Neural crest cell (in vitro differentiated cells): ENCODE data around the gene RORB. TPM values are rescaled to one million over a fixed set of nuclear protein-coding genes. Genes with fewer than 3 reads are reported as not detected.

Experiments
- DNase-seq: peaks from one replicate; pipeline ENCODE4 v3.0.0; 2021; ENCODE audit warnings: low read depth, mixed read lengths, low spot score
- H3K27ac Mint-ChIP-seq: one replicate; pipeline ENCODE4 v1.8.0; 2021; ENCODE audit warnings: mild to moderate bottlenecking, mixed read lengths; ENCODE audit not compliant: unreplicated experiment
- H3K27me3 Mint-ChIP-seq: 2 replicates; pipeline ENCODE4 v1.8.0; 2021; ENCODE audit warnings: low read depth, mild to moderate bottlenecking, mixed read lengths
- H3K36me3 Mint-ChIP-seq: 2 replicates; pipeline ENCODE4 v1.8.0; 2021; ENCODE audit warnings: low read depth, mild to moderate bottlenecking, mixed read lengths
- H3K4me1 Mint-ChIP-seq: 2 replicates; pipeline ENCODE4 v1.8.0; 2021; ENCODE audit warnings: mixed read lengths
- H3K4me3 Mint-ChIP-seq: one replicate; pipeline ENCODE4 v1.8.0; 2021; ENCODE audit warnings: mild to moderate bottlenecking, mixed read lengths
- H3K9me3 Mint-ChIP-seq: 2 replicates; pipeline ENCODE4 v1.8.0; 2021; ENCODE audit warnings: mixed read lengths
- total RNA-seq: library from RNA; stranded (reverse); gene quantifications from 2 replicates; pipeline ENCODE4 v1.2.1, GENCODE V29; 2021
- TF ChIP-seq, protein P1 (sequence below): fragments of 200-600 bp; sonication (generic); conservative IDR thresholded peaks from 2 replicates; pipeline ENCODE4 v1.5.0; 2021; ENCODE audit warnings: antibody characterized with exemption, mild to moderate bottlenecking

RORB gene
- total RNA-seq, 1 donor from 2014 or later, result 0.35 TPM

DNA sequence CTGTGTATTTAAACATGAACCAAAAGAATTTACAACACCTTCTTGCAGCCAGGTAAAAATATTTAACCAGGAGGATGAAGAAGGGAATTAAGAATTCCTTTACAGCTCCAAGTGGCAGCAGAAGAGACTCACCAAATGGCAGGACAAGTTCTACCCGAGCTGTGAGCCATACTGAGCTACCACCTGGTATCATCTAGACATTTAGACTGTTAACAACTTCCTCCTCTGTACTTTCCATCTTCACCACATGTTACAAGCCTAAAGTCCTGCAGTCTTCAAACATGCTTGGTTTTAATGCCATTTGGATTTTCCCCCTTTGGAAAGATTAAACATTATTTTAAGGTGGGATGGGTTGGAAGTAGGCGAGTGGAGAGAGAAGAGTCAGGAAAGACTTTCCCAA is 200.4 kb downstream of the RORB start:
- DNase-seq, result no peak
- H3K36me3 Mint-ChIP-seq, result no peaks in the 10 kb centered on the region
- TF ChIP-seq, protein P1, sequence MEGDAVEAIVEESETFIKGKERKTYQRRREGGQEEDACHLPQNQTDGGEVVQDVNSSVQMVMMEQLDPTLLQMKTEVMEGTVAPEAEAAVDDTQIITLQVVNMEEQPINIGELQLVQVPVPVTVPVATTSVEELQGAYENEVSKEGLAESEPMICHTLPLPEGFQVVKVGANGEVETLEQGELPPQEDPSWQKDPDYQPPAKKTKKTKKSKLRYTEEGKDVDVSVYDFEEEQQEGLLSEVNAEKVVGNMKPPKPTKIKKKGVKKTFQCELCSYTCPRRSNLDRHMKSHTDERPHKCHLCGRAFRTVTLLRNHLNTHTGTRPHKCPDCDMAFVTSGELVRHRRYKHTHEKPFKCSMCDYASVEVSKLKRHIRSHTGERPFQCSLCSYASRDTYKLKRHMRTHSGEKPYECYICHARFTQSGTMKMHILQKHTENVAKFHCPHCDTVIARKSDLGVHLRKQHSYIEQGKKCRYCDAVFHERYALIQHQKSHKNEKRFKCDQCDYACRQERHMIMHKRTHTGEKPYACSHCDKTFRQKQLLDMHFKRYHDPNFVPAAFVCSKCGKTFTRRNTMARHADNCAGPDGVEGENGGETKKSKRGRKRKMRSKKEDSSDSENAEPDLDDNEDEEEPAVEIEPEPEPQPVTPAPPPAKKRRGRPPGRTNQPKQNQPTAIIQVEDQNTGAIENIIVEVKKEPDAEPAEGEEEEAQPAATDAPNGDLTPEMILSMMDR, result no peak
- peaks cover 7% of the 10 kb centered on the region for H3K27me3 Mint-ChIP-seq
- H3K4me3 Mint-ChIP-seq, result no peak overlapping the region
- peaks cover 2% of the 10 kb centered on the region for H3K9me3 Mint-ChIP-seq
- H3K27ac Mint-ChIP-seq, result no peak overlapping the region
- H3K4me1 Mint-ChIP-seq, result no peaks in the 10 kb centered on the region

DNA sequence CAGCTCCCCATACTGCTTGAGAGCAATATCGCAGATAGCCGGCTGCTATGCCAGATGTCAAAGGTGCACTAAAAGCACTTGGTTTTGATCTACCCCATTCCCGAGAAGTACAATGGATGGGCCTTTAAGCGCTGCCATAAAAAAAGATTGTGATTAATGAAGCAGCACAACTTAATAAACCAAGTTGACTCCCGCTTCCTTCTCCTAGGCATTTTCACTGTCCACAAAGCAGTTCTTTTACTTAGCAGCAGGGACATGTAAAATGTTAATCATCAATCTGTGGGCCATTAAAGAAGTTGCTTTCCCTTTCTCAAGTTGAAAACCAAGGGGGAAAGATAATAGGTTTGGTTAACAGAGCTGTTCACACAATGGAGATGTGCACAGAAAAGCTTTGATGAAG is 214.2 kb downstream of the RORB start:
- H3K4me1 Mint-ChIP-seq, result no peaks in the 10 kb centered on the region
- H3K4me3 Mint-ChIP-seq, result no peak overlapping the region
- H3K27me3 Mint-ChIP-seq, result peaks cover 2% of the 10 kb centered on the region
- H3K9me3 Mint-ChIP-seq, result no peaks in the 10 kb centered on the region
- no peaks in the 10 kb centered on the region for H3K36me3 Mint-ChIP-seq
- no peak overlapping the region for H3K27ac Mint-ChIP-seq
- no peak for DNase-seq
- TF ChIP-seq, protein P1, result no peak

DNA sequence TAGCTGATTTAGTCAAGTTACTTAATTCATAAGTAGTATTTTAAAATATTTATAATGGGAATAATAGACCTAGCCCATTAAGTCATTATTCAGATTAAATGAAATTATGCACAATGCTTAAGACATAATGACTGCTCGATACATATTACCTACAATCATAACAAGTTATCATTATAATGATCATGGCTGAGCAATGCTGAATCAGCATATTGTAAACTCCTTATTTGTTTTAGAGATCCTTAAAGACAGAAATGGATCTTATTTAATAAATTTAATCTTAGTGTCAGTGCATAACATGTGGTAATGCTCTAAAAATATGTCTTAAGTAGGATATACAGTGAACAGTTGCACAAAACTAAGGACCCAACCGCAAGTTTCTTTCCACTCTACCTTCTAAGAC is 221.6 kb downstream of the RORB start:
- TF ChIP-seq, protein P1, result no peak
- Mint-ChIP-seq H3K4me1 (no peaks in the 10 kb centered on the region), H3K27me3 (no peaks in the 10 kb centered on the region), H3K27ac (no peak overlapping the region), H3K4me3 (no peak overlapping the region), H3K36me3 (no peaks in the 10 kb centered on the region), H3K9me3 (peaks cover 3% of the 10 kb centered on the region)
- DNase-seq, result no peak

DNA sequence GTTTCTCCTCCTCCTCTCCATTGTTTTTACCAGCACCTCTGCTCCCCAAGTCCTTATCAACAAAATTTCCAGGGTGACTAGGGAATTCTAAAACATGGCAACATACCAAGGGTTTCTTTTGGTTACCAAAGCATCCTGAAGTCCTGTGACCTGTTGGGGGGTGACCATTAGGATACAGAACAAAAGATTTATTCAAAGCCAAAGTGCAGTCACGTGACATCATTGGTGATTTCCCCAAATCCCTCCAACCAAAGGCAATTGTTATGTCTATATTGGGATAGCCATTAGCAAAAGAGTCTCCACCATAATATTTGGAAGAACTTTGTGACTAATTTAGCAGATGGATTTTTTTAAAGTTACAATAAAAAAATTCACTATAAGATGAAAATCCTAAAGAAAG is 222.2 kb downstream of the RORB start:
- Mint-ChIP-seq H3K27ac (no peak overlapping the region), H3K27me3 (no peaks in the 10 kb centered on the region), H3K9me3 (peaks cover 3% of the 10 kb centered on the region), H3K4me1 (no peaks in the 10 kb centered on the region), H3K4me3 (no peak overlapping the region), H3K36me3 (no peaks in the 10 kb centered on the region)
- no peak for DNase-seq
- TF ChIP-seq, protein P1, result no peak

DNA sequence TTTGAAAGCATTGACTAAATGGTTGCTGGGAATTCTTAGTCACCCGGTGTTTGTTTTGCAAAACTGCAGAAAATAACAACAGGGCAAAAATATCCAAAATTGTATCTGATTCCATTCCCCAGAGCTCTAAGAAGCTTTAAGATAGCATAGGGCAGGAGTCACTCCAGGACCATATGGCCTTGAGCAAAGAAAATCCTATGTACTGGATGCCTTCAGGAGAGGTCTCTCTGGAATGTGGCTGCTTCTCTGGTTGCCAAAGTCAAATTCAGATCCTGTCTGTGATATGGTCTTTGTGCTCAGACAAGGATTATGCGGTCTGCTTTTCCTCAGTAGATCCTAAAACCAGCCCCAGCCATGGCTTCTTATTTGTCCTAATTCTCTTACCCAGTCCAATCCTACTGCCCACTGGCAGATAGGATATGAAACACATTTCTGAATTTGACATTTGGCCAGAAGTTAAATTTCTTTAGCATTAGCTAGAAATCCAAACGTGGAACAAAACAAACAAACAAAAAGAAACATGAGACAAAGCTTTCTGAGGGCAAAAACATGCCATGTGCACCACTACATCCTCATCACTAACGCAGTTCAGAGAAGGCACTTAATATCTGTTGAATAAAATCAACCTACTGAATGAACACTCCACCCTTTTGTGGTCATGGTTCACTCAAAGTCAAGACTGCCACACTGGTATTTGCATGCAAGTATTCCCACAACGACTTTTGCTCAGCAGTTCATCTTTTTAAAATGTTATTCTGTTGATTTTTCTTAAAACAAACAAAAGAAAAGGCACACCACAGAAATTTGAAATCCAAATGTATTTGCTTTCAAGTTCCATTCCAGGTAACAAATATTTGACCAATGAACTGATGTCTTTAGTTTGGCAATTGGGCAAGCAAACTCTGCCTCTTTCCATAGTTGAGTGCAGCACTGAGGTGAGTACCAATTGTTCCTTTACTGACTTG is 224.8 kb downstream of the RORB start:
- no peak overlapping the region for H3K4me3 Mint-ChIP-seq
- no peaks in the 10 kb centered on the region for H3K4me1 Mint-ChIP-seq
- no peak for DNase-seq
- H3K27me3 Mint-ChIP-seq, result no peaks in the 10 kb centered on the region
- no peaks in the 10 kb centered on the region for H3K36me3 Mint-ChIP-seq
- TF ChIP-seq, protein P1, result no peak
- H3K27ac Mint-ChIP-seq, result no peak overlapping the region
- peaks cover 3% of the 10 kb centered on the region for H3K9me3 Mint-ChIP-seq
